Measurements from ENCODE around the gene FAM50B. TPM values are rescaled to one million over a fixed set of nuclear protein-coding genes. Genes with fewer than 3 reads are reported as not detected.

Gene FAM50B
- total RNA-seq, 1 experiment from 2014 or later = 3.3 TPM

DNA sequence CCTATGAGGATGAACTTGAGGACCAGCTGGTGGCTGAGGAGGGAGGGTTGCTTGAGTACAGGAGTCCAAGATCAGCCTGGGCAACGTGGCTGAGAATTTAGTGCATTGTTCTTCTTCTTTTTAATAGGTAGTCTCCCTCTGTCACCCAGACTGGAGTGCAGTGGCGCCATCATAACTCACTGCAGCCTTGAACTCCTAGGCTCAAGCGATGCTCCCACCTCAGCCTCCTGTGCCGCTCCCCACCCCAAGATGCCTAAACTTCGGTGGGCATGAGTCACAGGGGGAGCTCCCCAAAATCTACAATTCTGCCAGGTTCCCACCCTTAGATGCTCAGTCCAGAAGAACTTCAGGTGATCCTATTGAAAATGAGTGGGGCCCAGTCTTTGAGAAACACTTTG, 21.4 kb downstream of the FAM50B start:
- H3K4me2 ChIP-seq (ENCODE audit: insufficient read depth, insufficient read length, low read length) = no peak overlapping the region
- H2AFZ ChIP-seq (ENCODE audit: low read length) = no peak overlapping the region
- H3K18ac ChIP-seq (ENCODE audit: insufficient read length, low read depth, low read length) = no peak overlapping the region
- no peaks in the 10 kb centered on the region for H3K27me3 ChIP-seq (ENCODE audit: insufficient read depth, low read length)
- Mint-ChIP-seq H3K4me1 (peaks cover 2 to 6% of the 10 kb centered on the region in 2 experiments; a peak in 3 of 4 replicates), H3K4me3 (no peak overlapping the region), H3K36me3 (ENCODE audit: insufficient read depth in 1 of 3, low read depth in 3 of 3) (no peaks in the 10 kb centered on the region), H3K27ac (no peak overlapping the region), H3K27me3 (ENCODE audit: low read depth) (peaks cover 9% of the 10 kb centered on the region), H3K9me3 (no peaks in the 10 kb centered on the region)
- DNase-seq = no peak
- H2BK120ac ChIP-seq (ENCODE audit: low read depth, low read length, poor library complexity, severe bottlenecking) = no peak overlapping the region
- no peak overlapping the region for H3K56ac ChIP-seq (ENCODE audit: insufficient read length, low read depth, low read length)
- H4K91ac ChIP-seq (ENCODE audit: insufficient read length, low read depth, low read length) = no peak overlapping the region
- H2BK5ac ChIP-seq (ENCODE audit: insufficient read length, low read length) = no peak overlapping the region
- no peaks in the 10 kb centered on the region for H3K79me2 ChIP-seq (ENCODE audit: insufficient read depth, low read length)
- H3K79me1 ChIP-seq (ENCODE audit: insufficient read depth, low read depth, low read length, poor library complexity, severe bottlenecking) = no peaks in the 10 kb centered on the region
- H3K4me1 ChIP-seq (ENCODE audit: insufficient read depth, low read length) = peaks cover 3% of the 10 kb centered on the region; the same call in 1 of the 2 replicates
- H2AK5ac ChIP-seq (ENCODE audit: insufficient read length, low read length) = no peak overlapping the region
- H4K20me1 ChIP-seq (ENCODE audit: control insufficient read depth, insufficient read depth, insufficient read length) = no peaks in the 10 kb centered on the region
- whole genome bisulfite sequencing (ENCODE audit: extremely low coverage, insufficient read length, low lambda C conversion rate) = no CpG with 5 or more reads among the region's 5 CpGs
- H3K27ac ChIP-seq (ENCODE audit: insufficient read length, low read depth, low read length) = no peak overlapping the region
- H2BK15ac ChIP-seq (ENCODE audit: low read depth, low read length) = no peak overlapping the region
- no peak overlapping the region for H3K23ac ChIP-seq (ENCODE audit: insufficient read length, low read depth, low read length)
- H2BK12ac ChIP-seq (ENCODE audit: insufficient read length, low read depth, low read length) = no peak overlapping the region
- H4K8ac ChIP-seq (replicated peaks; ENCODE audit: insufficient read length, low read depth, low read length) = no peak overlapping the region
- no peak overlapping the region for H2BK20ac ChIP-seq (ENCODE audit: low read depth, low read length, poor library complexity, severe bottlenecking)
- H3K4ac ChIP-seq (ENCODE audit: low read depth, low read length) = no peak overlapping the region
- H3K14ac ChIP-seq (ENCODE audit: insufficient read depth, low read length) = no peak overlapping the region
- TF ChIP-seq, protein P1, sequence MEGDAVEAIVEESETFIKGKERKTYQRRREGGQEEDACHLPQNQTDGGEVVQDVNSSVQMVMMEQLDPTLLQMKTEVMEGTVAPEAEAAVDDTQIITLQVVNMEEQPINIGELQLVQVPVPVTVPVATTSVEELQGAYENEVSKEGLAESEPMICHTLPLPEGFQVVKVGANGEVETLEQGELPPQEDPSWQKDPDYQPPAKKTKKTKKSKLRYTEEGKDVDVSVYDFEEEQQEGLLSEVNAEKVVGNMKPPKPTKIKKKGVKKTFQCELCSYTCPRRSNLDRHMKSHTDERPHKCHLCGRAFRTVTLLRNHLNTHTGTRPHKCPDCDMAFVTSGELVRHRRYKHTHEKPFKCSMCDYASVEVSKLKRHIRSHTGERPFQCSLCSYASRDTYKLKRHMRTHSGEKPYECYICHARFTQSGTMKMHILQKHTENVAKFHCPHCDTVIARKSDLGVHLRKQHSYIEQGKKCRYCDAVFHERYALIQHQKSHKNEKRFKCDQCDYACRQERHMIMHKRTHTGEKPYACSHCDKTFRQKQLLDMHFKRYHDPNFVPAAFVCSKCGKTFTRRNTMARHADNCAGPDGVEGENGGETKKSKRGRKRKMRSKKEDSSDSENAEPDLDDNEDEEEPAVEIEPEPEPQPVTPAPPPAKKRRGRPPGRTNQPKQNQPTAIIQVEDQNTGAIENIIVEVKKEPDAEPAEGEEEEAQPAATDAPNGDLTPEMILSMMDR (conservative IDR thresholded peaks at IDR 0.05) = no peak
- no peak overlapping the region for H3T11ph ChIP-seq (ENCODE audit: low read length)
- H3K23me2 ChIP-seq (ENCODE audit: insufficient read length, low read depth, low read length, poor library complexity, severe bottlenecking) = no peaks in the 10 kb centered on the region
- no peak overlapping the region for H4K5ac ChIP-seq (ENCODE audit: insufficient read length, low read depth, low read length)
- H3K9me3 ChIP-seq (ENCODE audit: control insufficient read depth, low read depth, low read length) = no peaks in the 10 kb centered on the region
- no peak overlapping the region for H3K9ac ChIP-seq (ENCODE audit: extremely low read depth, insufficient read length, low read length)
